Bronchial epithelial cell (primary cell): ENCODE measurements around the gene CABLES2. TPM values are rescaled to one million over a fixed set of nuclear protein-coding genes. Genes with fewer than 3 reads are reported as not detected.

ENCODE experiments used
- DNase-seq: peaks from one replicate; pipeline ENCODE4 v3.0.0-alpha.2; 2010; ENCODE audit warnings: low read depth
- FAIRE-seq: peaks from 2 replicates; lab custom pipeline; 2011; peaks lifted over from hg19 to GRCh38; lab: Jason Lieb, UNC
- H3K27me3 ChIP-seq: 2 replicates; pipeline ENCODE4 v1.5.1; 2011; ENCODE audit warnings: low read length; ENCODE audit not compliant: control insufficient read depth, insufficient read depth
- H3K36me3 ChIP-seq: 2 replicates; pipeline ENCODE4 v1.5.1; 2011; ENCODE audit warnings: low read length; ENCODE audit not compliant: control insufficient read depth, insufficient read depth
- H3K4me3 ChIP-seq: 2 replicates; pipeline ENCODE4 v1.5.1; 2011; ENCODE audit warnings: mild to moderate bottlenecking, low read depth, low read length, control low read depth
- CTCF ChIP-seq: IDR thresholded peaks from 2 replicates; pipeline ENCODE4 v1.5.1; 2011; ENCODE audit warnings: mild to moderate bottlenecking, moderate library complexity, low read length, control low read depth, inconsistent platforms; ENCODE audit not compliant: insufficient read depth, severe bottlenecking
- total RNA-seq: library from RNA; depleted of rRNA; stranded (reverse); fragments of >200 nt; gene quantifications from 2 replicates; pipeline ENCODE4 v1.2.1, GENCODE V29; 2014

CABLES2 gene
- total RNA-seq, 1 donor from 2014 or later, result 1.3 TPM

- FAIRE-seq (no peak), DNase-seq (no peak)
- TF ChIP-seq CTCF, result no peak
- H3K4me3 ChIP-seq, result no peak overlapping the region
- no peaks in the 10 kb centered on the region for H3K36me3 ChIP-seq
- H3K27me3 ChIP-seq, result no peaks in the 10 kb centered on the region
Measured at GRCh38 chr20:62412194-62413024, 5.3 kb upstream of the CABLES2 start.

- no peak for FAIRE-seq
- TF ChIP-seq CTCF, result no peak
- H3K4me3 ChIP-seq, result no peak overlapping the region
- H3K27me3 ChIP-seq, result no peaks in the 10 kb centered on the region
- no peaks in the 10 kb centered on the region for H3K36me3 ChIP-seq
- DNase-seq, result no peak
Measured at GRCh38 chr20:62411479-62412193, 4.6 kb upstream of the CABLES2 start.

GRCh38 chr20:62410746-62411478, 3.8 kb upstream of the CABLES2 start:
- no peak for DNase-seq
- Histone ChIP-seq H3K27me3 (no peaks in the 10 kb centered on the region), H3K36me3 (no peaks in the 10 kb centered on the region), H3K4me3 (no peak overlapping the region)
- FAIRE-seq, result no peak
- no peak for TF ChIP-seq CTCF

- Histone ChIP-seq H3K36me3 (no peaks in the 10 kb centered on the region), H3K4me3 (no peak overlapping the region), H3K27me3 (no peaks in the 10 kb centered on the region)
- DNase-seq, result no peak
- FAIRE-seq, result no peak
- TF ChIP-seq CTCF, result peak; percentile 59
Measured at GRCh38 chr20:62409931-62410745, 3.1 kb upstream of the CABLES2 start.

- Histone ChIP-seq H3K27me3 (no peaks in the 10 kb centered on the region), H3K36me3 (no peaks in the 10 kb centered on the region), H3K4me3 (no peak overlapping the region)
- DNase-seq (no peak), FAIRE-seq (no peak)
- TF ChIP-seq CTCF, result no peak
Measured at GRCh38 chr20:62409086-62409853, 2.2 kb upstream of the CABLES2 start.
